Measurements from ENCODE around the gene ALDOC. TPM values are rescaled to one million over a fixed set of nuclear protein-coding genes. Genes with fewer than 3 reads are reported as not detected.

Gene ALDOC
- total and polyA plus RNA-seq, 2 donors (not counting 1 experiment from before 2014, with no cell fraction given), result 16.7 to 26.6 TPM

DNA sequence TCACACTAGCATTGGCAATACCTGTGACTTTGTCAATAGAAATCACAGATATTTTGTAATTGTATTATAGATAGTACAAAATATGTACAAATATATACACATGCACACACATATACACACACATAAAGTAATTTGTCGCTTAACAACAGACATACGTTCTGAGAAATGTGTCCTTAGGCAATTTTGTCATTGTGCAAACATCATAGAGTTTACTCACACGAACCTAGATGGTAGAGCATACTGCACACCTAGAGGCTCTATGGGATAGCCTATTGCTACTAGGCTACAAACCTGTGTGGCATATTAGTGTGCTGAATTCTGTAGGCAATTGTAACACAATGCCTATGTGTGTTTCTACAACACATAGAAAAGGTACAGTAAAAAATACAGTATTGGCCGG lies 35.3 kb downstream of the ALDOC start:
- H3K4me2 ChIP-seq (replicated peaks; ENCODE audit: low read depth, low read length, poor library complexity, severe bottlenecking), result no peak overlapping the region
- ChIA-PET CTCF (interaction anchor here (0.6 to 1.8 kb wide), 4 partner anchors 47 to 222 kb away, joined by 3 to 13 read pairs (median 4); no protein-coding TSS in a partner anchor), POLR2A (no interaction called here)
- no peak overlapping the region for H3K4me3 ChIP-seq (ENCODE audit: control extremely low read depth in 1 of 5, extremely low read depth in 1 of 5, insufficient read depth in 1 of 5, low read depth in 2 of 5, low read length in 4 of 5)
- ATAC-seq (ENCODE audit: low read depth) (no peak), DNase-seq (no peak)
- TF ChIP-seq, protein P1, sequence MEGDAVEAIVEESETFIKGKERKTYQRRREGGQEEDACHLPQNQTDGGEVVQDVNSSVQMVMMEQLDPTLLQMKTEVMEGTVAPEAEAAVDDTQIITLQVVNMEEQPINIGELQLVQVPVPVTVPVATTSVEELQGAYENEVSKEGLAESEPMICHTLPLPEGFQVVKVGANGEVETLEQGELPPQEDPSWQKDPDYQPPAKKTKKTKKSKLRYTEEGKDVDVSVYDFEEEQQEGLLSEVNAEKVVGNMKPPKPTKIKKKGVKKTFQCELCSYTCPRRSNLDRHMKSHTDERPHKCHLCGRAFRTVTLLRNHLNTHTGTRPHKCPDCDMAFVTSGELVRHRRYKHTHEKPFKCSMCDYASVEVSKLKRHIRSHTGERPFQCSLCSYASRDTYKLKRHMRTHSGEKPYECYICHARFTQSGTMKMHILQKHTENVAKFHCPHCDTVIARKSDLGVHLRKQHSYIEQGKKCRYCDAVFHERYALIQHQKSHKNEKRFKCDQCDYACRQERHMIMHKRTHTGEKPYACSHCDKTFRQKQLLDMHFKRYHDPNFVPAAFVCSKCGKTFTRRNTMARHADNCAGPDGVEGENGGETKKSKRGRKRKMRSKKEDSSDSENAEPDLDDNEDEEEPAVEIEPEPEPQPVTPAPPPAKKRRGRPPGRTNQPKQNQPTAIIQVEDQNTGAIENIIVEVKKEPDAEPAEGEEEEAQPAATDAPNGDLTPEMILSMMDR (IDR thresholded peaks at IDR 0.05), result no peak
- TF ChIP-seq EZH2 (IDR thresholded peaks at IDR 0.05; ENCODE audit: borderline replicate concordance, insufficient read depth, low read depth, low read length, poor library complexity, severe bottlenecking), result no peak
- H3K4me1 ChIP-seq (ENCODE audit: control insufficient read depth in 2 of 2, insufficient read depth in 2 of 2, low read length in 2 of 2), result peaks cover 4 to 14% of the 10 kb centered on the region in 2 donors
- peaks cover 15% of the 10 kb centered on the region for H3K4me1 Mint-ChIP-seq
- H3K27me3 Mint-ChIP-seq, result no peaks in the 10 kb centered on the region
- intact Hi-C loops (cut with micrococcal nuclease), result no loop called here
- H4K20me1 ChIP-seq (ENCODE audit: control insufficient read depth, insufficient read depth, low read length, poor library complexity, severe bottlenecking), result no peaks in the 10 kb centered on the region
- H3K27me3 ChIP-seq (replicated peaks in 1 of 4; ENCODE audit: control extremely low read depth in 1 of 4, control insufficient read depth in 3 of 4, insufficient read depth in 4 of 4, low read length in 3 of 4), result no peaks in the 10 kb centered on the region
- no peaks in the 10 kb centered on the region for H3K9me3 Mint-ChIP-seq (ENCODE audit: insufficient read depth)
- H3K27ac ChIP-seq (ENCODE audit: low read length in 2 of 2), result no peak overlapping the region
- H2AFZ ChIP-seq (ENCODE audit: insufficient read depth, low read depth, low read length, poor library complexity, severe bottlenecking), result no peak overlapping the region
- no peak overlapping the region for H3K4me3 Mint-ChIP-seq
- H3K27ac Mint-ChIP-seq, result no peak overlapping the region
- no peaks in the 10 kb centered on the region for H3K79me2 ChIP-seq (ENCODE audit: control insufficient read depth, insufficient read depth, low read length)
- H3K9me3 ChIP-seq (ENCODE audit: control extremely low read depth in 1 of 3, control insufficient read depth in 2 of 3, insufficient read depth in 1 of 3, low read length in 2 of 3), result no peaks in the 10 kb centered on the region
- peaks cover 0 to 10% of the 10 kb centered on the region in 2 experiments for H3K36me3 ChIP-seq (replicated peaks in 1 of 2; ENCODE audit: control extremely low read depth in 1 of 2, control insufficient read depth in 1 of 2, extremely low read depth in 1 of 2, insufficient read depth in 2 of 2, low read length in 1 of 2)
- 100% methylated on average over 4 of the region's 4 CpGs for WGBS (ENCODE audit: insufficient coverage)
- no peak overlapping the region for H3K9ac ChIP-seq (ENCODE audit: low read length)

DNA sequence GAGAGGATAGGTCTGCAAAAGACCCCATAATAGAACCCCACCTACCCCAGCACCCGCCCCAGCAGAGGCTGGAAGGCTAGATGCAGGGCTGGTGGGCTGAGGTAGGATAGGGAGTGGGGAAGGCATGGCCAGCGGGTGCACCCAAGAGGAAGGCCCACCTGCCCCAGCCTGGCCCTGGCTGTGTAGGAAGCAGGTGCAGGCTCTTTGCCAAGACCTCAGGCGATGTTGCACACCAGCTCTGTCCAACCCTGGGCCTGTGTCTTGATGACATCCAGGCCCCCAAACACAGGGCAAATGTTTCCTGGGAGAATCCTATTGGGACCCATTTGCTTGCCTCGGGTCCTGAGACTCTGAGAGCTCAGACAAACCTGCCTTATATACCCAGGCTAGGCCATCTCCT lies 36.5 kb downstream of the ALDOC start:
- no peaks in the 10 kb centered on the region for H3K27me3 ChIP-seq (replicated peaks in 1 of 4; ENCODE audit: control extremely low read depth in 1 of 4, control insufficient read depth in 3 of 4, insufficient read depth in 4 of 4, low read length in 3 of 4)
- Mint-ChIP-seq H3K4me1 (peaks cover 11% of the 10 kb centered on the region), H3K9me3 (ENCODE audit: insufficient read depth) (no peaks in the 10 kb centered on the region), H3K27me3 (no peaks in the 10 kb centered on the region), H3K4me3 (no peak overlapping the region), H3K27ac (no peak overlapping the region)
- ChIA-PET POLR2A (no interaction called here), CTCF (interaction anchor here (0.7 to 1.9 kb wide), 11 partner anchors 10 to 153 kb away, joined by 3 to 13 read pairs (median 3); partner anchors contain the start of genes ALDOC and PIGS)
- 78% methylated on average over 3 of the region's 4 CpGs for WGBS (ENCODE audit: insufficient coverage)
- H3K79me2 ChIP-seq (ENCODE audit: control insufficient read depth, insufficient read depth, low read length), result no peaks in the 10 kb centered on the region
- peaks cover 4 to 13% of the 10 kb centered on the region in 2 donors for H3K4me1 ChIP-seq (ENCODE audit: control insufficient read depth in 2 of 2, insufficient read depth in 2 of 2, low read length in 2 of 2)
- no peak overlapping the region for H2AFZ ChIP-seq (ENCODE audit: insufficient read depth, low read depth, low read length, poor library complexity, severe bottlenecking)
- no peak for DNase-seq
- TF ChIP-seq, protein P1 (IDR thresholded peaks at IDR 0.05), result no peak
- TF ChIP-seq EZH2 (IDR thresholded peaks at IDR 0.05; ENCODE audit: borderline replicate concordance, insufficient read depth, low read depth, low read length, poor library complexity, severe bottlenecking), result no peak
- no peak overlapping the region for H3K4me2 ChIP-seq (replicated peaks; ENCODE audit: low read depth, low read length, poor library complexity, severe bottlenecking)
- intact Hi-C loops (cut with micrococcal nuclease), result loop anchor here (1.0 kb wide), 1 partner anchor 46 kb away; no protein-coding TSS in a partner anchor
- no peaks in the 10 kb centered on the region for H4K20me1 ChIP-seq (ENCODE audit: control insufficient read depth, insufficient read depth, low read length, poor library complexity, severe bottlenecking)
- no peak overlapping the region for H3K27ac ChIP-seq (ENCODE audit: low read length in 2 of 2)
- no peaks in the 10 kb centered on the region for H3K9me3 ChIP-seq (ENCODE audit: control extremely low read depth in 1 of 3, control insufficient read depth in 2 of 3, insufficient read depth in 1 of 3, low read length in 2 of 3)
- H3K4me3 ChIP-seq (ENCODE audit: control extremely low read depth in 1 of 5, extremely low read depth in 1 of 5, insufficient read depth in 1 of 5, low read depth in 2 of 5, low read length in 4 of 5), result no peak overlapping the region
- ATAC-seq (ENCODE audit: low read depth), result no peak
- no peak overlapping the region for H3K9ac ChIP-seq (ENCODE audit: low read length)
- peaks cover 0 to under 1% of the 10 kb centered on the region in 2 experiments for H3K36me3 ChIP-seq (replicated peaks in 1 of 2; ENCODE audit: control extremely low read depth in 1 of 2, control insufficient read depth in 1 of 2, extremely low read depth in 1 of 2, insufficient read depth in 2 of 2, low read length in 1 of 2)

Measured in B cell (primary cell).